Activated naive CD4-positive, alpha-beta T cell treated with Interleukin-2 at 50 U/mL for 16 hours (primary cell): ENCODE measurements around the gene RAB6B.

Experiments used
- DNase-seq: peaks from one replicate; pipeline ENCODE4 v3.0.0-alpha.2; 2020

RAB6B gene

DNA sequence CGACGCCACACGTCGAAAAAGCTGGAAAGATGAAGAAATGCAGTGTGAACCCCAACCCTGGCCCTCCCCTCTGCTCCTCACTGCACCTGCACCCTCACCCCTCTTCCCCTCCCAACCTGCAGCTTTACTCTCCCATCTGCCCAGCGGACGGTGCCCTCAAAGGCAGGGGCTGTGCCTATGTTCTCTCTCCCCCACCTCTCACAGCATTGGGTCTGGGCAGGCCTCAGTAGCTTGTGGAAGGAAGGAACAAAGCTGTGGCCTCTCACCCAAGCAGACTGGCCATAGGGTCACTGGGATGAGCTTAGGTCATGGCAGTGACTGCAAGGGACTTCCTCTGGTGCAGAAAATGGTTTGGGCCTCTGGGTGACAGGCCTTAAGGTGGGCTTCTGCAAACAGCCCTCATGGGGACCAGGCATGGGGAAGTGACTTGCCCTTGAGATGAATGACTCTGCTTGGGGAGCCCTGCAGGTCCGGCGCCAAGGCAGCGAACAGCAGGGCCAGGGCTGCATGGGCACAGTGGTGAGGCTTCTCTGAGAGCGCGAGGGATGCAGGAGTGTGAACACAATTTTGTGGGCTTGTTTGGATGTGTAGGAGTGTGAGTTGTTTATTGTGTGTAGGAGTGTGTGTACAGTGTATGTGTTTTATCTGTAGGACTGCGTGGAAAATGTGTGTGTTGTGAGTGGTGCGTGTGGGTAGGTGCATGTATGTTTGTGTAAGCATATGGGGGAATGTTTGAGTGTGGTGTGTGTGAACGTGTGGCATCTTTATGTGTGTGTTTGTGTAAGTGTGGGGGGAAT, 60.9 kb downstream of the RAB6B start:
- no peak for DNase-seq

DNA sequence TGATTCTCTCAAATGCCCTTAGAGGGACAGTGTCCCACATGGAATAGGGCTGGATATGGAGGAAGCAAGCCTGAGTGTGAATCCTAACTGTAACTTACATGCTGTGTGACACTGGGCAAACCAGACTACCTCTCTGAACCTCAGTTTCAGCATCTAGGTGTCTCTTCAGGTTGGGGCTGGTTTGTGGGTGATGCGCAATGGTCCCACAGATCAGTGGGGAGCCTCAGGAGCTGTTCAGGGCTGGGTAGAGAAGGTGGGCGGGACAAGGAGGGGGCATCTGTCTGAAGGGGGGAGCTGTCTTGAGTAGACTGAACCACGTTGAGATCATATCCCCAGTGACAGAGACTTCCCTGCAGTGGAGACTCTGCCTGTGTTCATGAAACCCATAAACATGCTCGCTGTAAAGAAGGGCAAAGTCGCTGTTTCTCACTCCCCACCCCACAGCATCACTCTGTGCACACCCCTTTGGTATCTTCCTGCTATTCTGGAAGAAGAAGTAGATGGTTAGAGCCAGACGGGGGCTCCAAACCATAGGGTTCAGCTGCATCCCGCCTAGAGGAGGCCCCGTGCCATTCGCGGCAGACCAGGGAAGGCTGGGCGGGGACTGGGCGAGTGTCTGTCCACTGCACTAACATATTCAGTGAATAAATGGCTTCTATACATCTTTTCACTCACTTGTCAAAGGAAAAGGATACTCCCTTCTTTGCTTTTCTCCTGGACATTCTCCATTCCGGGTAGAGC, 61.6 kb downstream of the RAB6B start:
- no peak for DNase-seq

DNA sequence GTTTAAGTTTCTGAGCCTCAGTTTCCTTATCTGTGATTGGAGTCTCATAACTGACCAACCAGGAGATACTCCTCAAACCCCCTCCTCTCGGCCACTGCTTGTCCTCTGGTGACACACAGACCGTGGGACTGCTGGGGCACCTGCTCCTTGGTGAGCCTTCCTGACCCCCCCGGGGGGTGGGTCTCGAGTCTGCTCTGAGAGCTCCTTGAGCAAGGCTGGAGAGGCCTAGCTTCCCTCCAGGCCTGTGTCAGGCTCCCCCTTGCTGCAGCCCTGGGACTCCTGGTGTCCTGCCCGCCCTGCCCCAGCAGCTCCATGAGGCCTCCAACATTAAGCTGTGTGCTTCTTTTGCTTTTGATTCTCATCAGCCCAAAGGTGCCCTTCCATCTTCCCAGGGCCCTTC, 62.4 kb downstream of the RAB6B start:
- no peak for DNase-seq

DNA sequence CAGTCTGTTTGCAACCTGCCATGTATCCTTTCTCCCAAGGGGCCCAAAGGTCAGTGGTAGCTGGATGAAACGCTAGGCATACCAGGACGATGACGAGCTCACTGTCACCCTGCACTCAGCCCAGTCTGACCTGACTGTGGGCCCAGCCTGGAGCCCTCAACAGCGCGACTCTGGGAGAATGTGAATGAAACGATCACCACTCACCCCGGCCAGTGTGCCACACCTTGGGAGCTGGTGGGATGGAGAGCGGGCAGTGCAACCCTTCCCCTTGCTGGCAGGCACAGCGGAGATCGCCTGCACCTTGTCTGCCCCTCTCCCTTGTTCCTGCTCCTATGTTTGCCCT, 62.9 kb downstream of the RAB6B start:
- DNase-seq = no peak

DNA sequence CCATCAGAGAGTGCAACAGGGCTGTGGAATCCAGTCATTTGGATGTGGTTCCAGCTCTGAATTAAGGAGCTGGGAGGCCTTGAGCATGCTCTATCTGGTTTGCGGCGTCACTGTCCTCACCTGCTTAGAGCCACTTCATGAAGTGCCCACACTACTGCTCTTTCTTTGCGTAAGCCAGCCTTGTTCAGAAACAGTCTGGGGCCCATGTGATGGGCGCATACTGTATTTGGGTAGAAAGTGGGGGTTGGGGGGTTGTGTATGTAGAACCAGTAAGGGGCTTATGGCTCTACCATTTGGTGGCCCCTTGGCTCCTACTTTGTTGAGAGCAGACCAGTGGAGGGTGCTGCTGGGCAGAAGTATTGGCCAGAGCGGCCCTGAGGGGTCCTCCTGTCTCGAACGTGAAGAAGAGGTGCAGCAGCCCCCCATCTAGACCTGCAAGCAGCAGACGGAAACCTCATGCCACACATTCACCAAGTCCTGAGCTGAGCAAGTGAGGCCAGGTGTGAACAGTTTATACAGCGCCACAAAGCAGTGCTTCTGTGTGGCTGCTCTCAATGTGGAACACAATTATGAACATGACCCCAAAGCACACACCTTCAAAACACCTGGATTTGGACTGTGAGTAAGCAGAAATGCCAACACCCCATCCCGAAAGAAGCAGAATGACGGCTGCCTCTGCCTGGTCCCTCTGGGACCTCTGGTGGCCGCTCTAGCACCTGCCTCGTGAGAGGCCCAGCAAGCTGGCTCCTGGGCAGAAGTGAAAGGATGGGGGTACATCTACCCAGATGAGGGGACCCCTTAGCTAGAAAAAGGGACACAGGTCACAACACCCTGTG, 63.5 kb downstream of the RAB6B start:
- no peak for DNase-seq

DNA sequence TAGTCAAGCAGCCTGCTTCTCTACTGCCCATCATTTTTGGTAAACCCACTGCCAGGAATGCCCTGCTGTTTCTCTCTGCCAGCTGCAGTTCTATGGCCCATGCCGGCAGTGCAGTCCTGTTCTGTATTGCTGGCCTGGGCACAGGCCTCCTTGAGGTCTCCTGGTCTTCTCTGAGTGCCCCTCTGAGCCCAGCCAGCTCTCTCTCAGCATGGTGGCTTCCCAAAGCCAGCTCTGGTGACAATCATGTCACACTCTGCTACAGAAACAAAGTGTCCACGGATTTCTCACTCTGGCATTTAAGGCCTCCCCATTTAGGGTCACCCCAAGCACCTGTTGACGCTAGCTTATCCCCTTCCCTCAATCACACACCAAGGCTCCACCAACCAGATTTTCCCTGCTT, 65.6 kb downstream of the RAB6B start:
- DNase-seq = no peak

DNA sequence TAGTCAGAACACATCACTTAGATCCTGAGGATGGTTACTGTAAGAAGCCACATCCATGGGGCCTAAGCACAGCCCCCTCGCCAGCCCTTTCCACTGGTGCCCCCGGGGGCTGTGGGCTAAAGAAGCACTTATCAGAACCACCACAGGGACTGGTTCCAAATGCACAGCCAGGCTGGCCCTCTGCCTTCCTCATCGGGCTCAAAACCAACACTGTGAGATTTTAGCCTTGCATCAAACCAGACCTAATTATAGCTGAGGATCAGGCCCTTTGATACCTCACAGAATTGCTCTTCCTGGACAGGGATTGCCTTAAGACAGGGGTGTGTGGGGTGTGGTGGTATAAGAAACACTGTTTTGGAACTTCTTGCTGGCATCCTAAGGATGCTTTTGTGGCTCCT, 66.4 kb downstream of the RAB6B start:
- DNase-seq = no peak

DNA sequence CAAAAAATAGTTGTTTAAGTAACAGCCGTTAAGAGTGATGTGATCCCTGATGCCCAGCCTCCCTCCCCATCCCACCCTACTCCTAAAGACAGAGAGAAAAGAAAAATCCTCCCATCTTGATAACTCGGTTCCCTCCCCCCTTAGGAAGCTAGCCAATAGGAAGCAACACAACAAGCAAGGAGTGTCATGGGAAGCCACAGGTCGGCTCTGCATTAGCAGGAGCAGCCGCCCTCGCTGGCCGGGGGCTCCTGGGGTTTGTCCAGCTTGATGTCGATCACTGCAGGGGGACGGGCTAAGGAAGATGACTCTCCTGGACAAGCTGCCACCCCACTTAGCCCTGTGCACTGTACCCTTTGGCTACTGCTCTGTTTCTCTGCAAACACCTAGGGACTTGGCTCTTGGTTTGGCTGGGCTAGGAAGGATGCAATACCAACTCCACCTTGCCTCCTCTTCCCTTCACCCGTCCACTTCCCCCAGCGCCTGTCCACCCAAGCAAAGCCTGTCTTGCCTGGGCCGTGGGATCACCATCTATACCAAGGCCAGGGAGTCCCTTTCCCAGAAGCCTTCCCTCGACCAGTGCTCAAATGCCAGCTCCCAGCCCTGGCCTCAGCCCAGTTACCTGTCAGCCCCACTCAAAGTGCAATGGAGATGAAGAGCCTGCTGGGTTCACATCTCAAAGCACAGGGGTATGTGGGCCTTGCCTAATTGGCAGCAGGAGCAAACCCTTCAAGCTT, 66.9 kb downstream of the RAB6B start:
- no peak for DNase-seq

DNA sequence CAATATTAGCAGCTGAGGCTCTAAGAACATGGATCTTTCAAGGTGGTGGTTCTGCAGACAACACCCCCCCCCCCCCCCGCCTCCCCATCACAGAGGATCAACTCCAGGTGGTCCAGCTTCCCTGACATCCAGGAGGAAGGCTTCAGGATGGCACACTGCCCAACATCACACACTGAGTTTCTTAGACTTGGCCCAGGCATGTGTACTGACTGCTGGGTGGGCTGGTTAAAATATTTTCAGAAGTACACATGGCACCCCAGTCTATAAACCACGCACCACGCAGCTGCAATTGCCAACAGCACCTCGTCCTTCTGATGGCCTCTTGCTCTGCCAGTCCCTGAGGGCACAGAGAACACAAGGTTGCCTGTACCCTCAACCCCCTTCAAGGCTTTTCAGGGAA, 68.0 kb downstream of the RAB6B start:
- DNase-seq = no peak

DNA sequence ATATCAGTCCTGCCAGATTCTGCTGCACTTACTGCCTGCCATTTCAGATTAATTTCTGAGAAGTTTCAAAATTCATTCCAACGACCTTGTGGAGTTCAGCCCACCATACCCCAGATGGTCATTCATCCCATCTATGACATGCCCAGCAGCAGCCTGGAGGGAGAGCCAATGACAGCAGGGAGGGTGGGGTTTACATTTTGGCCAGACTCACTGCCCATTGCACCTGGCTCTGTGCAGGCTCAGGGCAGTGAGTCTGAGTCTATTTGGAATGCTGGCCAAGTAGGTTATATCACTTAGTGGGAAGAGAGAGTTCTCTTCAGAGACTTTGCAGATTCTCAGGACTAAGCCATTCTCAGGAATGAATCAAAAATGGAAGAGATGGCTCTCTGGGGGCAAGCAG, 68.5 kb downstream of the RAB6B start:
- DNase-seq = no peak

DNA sequence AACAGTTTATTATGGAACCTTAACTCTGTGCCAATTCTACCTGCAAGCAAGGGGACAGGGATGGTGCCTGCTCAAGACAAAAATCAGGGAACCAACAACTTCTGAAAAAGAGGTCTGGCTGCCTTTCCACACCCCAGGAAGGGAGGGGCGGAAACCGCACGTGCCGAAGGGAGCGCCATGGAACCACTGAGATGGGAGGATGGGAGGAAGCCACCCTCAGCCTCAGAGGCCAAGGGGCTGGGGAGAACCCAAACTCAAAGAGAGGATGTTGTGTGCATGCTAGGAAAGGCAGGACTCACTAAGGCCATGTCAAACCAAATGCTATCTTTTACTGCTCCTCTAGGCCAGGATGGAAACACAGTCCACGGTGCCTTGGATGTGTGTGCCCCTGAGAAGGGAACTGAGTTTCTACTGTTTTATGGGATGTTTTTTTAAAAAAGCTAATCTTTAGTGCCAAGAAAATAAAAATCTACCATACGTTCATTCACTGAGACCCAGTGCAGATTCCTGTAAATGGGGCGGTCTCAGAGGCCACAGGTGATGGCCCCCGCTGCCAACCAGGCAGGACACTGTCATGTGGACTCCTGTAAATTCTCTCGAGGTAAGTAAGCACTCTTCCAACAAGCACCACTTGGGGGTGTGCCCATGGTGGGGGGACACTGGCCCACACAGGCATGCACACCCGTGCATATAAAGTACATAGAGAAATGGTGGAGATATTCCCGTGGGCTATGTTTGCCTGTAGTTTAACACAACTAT, 69.5 kb downstream of the RAB6B start:
- no peak for DNase-seq

DNA sequence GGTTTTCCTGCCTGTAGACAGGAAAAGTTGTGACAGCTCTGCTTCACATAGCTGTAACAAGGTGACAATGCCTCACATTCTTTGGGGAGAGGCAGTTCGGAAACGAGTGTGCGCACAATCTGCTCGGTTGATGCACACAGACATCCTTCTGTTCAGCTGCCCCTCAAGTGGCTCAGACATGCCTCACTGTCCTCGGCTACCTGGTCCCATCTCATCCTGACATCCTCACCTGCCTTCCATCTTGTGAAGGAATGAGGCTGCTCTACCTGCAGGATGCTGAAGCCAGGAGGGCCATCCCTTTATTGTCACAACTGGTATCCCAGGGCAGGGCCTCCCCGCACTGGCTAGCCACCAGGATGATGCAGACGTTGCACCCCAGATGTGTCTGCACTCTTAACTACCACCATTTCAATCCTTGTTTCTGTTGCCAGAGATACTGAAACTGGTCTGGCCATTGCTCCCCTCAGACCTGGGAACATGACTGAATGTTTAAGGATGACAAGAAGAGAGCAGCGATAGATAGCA, 70.7 kb downstream of the RAB6B start:
- DNase-seq = no peak

DNA sequence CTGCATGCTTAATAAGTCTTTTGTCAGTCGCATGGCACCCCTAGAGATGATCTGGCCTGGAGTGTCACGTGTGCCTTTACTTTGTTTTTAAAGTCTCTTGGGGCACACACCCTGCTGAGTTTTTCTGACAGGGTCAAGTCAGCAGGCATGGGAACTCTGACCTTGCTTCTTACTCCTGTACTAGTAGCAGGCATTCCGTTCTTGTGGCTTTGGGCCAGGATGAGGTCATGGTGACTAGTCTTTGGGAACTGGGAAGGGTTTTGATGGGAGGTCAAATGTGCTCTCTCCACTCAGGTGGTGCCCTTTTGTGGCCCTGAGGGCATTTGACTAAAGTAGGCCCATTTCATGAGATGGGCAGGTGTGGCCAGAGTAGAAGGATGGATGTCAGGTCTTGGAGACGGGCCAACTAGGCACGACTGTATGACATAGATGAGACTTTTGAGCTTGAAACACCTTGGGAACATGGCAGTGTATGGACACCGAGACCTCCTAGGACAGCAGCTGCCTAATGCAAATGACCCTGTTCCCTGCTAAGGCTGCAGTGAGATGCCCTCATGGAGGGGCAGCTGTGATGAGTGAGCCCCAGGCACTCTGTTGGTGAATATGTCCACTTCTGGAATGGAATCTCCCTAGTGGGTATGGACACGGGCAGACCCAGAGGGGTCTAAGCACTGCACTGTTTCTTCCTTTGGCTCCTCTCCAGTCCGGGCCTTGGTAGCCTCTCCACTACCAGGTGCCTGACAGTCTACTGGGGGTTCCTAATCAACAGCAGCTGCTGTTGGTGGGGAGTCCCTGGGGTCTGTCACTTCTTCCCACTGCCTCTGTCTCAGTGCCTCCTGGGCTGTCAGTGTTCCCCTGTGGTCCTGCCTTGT, 73.7 kb downstream of the RAB6B start:
- DNase-seq = no peak

DNA sequence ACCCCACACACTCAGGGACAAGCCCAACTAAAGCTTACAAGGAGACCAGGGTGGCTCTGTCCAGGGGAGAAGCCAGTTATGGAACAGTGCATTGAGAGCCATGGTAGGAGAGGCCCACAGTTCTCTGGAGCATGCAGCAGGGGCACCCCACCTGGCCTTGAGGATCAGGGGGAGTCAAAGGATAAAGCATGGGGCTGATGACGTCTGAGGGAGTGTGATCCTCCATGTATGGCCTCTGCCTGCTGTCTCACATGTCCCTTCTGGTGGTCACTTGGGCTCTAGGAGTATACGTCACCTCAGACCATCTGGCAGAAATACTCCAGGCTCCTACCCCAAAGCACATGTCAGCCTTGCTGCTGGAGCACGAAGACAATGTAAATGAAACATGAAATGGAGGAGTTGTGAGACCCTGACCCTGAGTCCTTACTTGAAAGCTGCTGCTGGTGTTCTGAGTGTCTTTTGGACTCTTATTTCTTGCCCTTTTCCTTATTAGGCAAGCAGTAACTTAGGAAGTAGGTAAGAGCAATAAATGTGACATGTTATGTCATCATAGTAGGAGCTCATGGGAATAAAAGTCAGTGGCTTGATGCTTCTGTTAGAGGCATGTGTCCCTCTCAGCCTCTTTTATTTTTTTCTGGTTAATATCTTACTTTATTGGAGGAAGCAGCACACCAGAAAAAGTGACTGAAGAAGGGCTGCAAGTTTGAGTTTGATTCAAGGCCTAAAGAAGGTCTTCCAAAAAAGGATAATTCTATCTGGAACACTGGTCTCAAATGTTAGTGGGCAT, 74.6 kb downstream of the RAB6B start:
- DNase-seq = no peak

DNA sequence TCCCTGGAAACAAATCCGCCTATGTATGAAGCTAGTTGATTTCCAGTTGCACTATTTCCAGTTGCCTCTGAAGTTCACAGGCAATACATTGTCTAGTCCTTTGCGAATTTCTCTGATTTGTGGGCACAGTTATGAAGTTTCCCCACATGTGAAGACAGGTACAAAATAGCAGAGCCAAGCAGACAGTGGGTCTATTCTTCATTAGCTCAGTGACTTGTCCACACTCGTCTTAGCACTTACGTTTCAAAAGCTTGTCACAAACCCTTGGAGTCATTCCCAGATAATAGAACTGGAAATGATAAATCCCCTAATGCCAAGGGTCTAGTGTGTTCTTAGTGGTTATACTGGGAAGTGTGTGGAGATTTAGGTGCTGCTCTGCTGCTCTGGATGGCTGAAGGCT, 75.6 kb downstream of the RAB6B start:
- DNase-seq = no peak

DNA sequence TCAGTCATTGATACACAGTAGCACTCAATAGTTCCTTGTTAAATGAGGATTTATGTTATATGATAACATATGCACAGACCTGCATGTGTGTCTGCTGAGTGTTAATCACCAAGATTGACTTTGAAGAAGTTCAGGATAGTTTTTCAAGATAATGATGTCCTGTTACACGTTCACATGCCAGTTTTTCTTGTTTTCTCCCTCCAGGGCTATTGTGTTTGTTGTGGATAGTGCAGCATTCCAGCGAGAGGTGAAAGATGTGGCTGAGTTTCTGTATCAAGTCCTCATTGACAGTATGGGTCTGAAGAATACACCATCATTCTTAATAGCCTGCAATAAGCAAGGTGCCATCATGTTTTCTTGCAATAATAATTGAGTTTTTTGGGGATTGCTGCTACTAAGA, 80.3 kb downstream of the RAB6B start:
- DNase-seq = no peak

DNA sequence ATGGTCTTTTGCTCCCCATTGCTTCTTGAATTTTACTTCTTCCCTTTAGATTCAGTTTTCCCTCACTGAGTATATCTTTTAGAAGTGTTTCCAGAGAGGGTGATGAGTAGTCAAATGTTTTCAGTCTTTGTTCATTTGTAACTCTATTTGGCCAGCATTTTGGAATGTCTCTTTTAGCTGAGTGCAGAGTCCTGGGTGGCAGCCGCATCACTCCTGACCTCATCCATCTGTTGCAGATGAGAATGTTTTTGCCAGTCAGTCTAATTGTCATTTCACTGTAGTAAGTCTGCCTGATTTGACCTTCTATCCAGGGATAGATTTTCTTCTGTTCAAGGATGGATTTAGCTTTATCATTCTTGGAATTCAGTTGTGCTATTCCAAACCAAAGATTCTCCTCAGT, 82.8 kb downstream of the RAB6B start:
- no peak for DNase-seq

DNA sequence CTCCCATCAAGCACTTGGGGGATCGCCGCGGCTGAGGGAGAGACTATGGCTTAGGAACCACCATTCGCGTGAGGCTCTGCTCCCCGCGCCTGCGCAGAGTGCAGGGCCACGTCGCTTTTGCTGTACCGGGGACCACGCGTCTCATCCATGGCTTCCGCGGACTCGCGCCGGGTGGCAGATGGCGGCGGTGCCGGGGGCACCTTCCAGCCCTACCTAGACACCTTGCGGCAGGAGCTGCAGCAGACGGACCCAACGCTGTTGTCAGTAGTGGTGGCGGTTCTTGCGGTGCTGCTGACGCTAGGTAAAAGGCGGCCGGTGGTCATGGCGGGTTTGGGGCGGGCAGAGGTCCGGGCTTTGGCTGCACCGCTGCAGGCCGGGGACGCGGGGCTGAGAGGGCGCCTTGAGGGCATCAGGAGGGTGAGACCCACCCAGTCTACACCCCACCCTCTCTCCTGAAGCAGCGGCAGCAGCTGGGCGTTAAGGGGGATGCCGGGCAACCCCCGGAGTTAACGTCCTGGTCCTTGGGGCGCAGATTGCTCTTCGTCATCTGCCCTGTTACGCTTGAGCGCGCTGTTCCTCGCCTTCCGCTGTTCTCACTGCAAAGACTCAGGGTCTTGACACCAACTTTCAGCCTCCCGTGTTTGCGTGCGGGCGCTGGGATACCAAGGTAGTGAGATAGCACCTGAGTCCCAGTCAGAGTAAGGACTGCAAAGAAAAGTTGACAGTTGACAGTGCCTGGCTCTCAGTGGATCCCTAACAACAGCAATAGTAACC, 89.8 kb downstream of the RAB6B start, which contains the start of gene SRPRB:
TSS of gene SRPRB (plus strand) at position 114 of the 774 bp plus-strand sequence. CDS start at position 148, 34 bp downstream.
- DNase-seq = peak; percentile 97

DNA sequence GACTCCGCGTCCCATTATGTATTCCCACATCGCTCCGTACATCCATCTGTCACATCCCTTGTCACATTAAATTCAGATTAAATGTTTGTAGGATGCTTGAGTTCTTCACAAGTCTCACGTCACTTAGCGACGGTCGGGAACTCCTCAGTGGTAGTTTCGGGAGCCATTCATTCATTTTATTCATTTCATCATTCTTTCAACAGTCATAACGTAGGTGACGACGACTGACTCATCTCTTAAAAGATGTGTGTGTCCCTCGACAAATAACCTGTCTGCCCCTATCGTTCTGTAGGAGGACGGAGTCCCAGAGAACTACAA, 90.3 kb downstream of the RAB6B start:
- DNase-seq = no peak
